ENCODE results near the gene PAPSS1. TPM values are rescaled to one million over a fixed set of nuclear protein-coding genes. Genes with fewer than 3 reads are reported as not detected.
A peak's percentile ranks its signal among the peaks of the same experiment; 100 is the strongest.

Gene PAPSS1
- total RNA-seq, 1 donor from 2014 or later = 450 TPM

DNA sequence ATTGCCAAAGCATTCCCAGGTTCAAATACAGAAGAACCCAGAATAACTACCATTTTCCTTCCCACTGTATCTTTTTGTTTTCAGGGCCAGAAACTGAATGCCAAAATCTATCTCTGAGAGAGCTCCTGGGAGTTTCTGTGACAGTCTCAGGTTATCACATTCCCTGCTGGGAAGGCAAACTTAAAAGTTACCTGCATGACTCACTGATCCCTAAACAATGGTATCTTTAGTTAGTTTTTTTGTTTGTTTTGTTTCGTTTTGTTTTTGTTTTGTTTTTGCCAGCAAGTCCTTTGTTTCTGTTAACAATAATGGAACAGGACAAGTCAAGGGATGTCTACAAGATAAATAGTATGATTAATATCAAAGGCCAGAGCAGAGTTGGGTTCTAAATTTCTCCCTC, 34.3 kb downstream of the PAPSS1 start:
- H3K27ac Mint-ChIP-seq (ENCODE audit: unreplicated experiment) = no peak overlapping the region
- H3K4me1 Mint-ChIP-seq (ENCODE audit: unreplicated experiment) = peaks cover 17% of the 10 kb centered on the region
- no peaks in the 10 kb centered on the region for H3K9me3 Mint-ChIP-seq (ENCODE audit: unreplicated experiment)
- DNase-seq (ENCODE audit: low spot score) = no peak
- H3K36me3 Mint-ChIP-seq (ENCODE audit: low read depth, unreplicated experiment) = peaks cover 35% of the 10 kb centered on the region
- no peaks in the 10 kb centered on the region for H3K27me3 Mint-ChIP-seq (ENCODE audit: unreplicated experiment)
- TF ChIP-seq CTCF (IDR thresholded peaks at IDR 0.05; ENCODE audit: unreplicated experiment) = no peak
- H3K4me3 Mint-ChIP-seq (ENCODE audit: unreplicated experiment) = peak overlapping the region; percentile 0

GRCh38 chr4:107683873-107684272, 36.2 kb downstream of the PAPSS1 start:
- peaks cover 54% of the 10 kb centered on the region for H3K36me3 Mint-ChIP-seq (ENCODE audit: low read depth, unreplicated experiment)
- H3K27ac Mint-ChIP-seq (ENCODE audit: unreplicated experiment) = no peak overlapping the region
- no peak overlapping the region for H3K4me3 Mint-ChIP-seq (ENCODE audit: unreplicated experiment)
- H3K27me3 Mint-ChIP-seq (ENCODE audit: unreplicated experiment) = no peaks in the 10 kb centered on the region
- no peaks in the 10 kb centered on the region for H3K9me3 Mint-ChIP-seq (ENCODE audit: unreplicated experiment)
- DNase-seq (ENCODE audit: low spot score) = no peak
- H3K4me1 Mint-ChIP-seq (ENCODE audit: unreplicated experiment) = peaks cover 21% of the 10 kb centered on the region
- TF ChIP-seq CTCF (IDR thresholded peaks at IDR 0.05; ENCODE audit: unreplicated experiment) = no peak

- H3K9me3 Mint-ChIP-seq (ENCODE audit: unreplicated experiment) = no peaks in the 10 kb centered on the region
- peaks cover 21% of the 10 kb centered on the region for H3K4me1 Mint-ChIP-seq (ENCODE audit: unreplicated experiment)
- H3K27ac Mint-ChIP-seq (ENCODE audit: unreplicated experiment) = no peak overlapping the region
- no peak for DNase-seq (ENCODE audit: low spot score)
- H3K27me3 Mint-ChIP-seq (ENCODE audit: unreplicated experiment) = peaks cover 1% of the 10 kb centered on the region
- no peak overlapping the region for H3K4me3 Mint-ChIP-seq (ENCODE audit: unreplicated experiment)
- peaks cover 68% of the 10 kb centered on the region for H3K36me3 Mint-ChIP-seq (ENCODE audit: low read depth, unreplicated experiment)
- TF ChIP-seq CTCF (IDR thresholded peaks at IDR 0.05; ENCODE audit: unreplicated experiment) = no peak
Observed at GRCh38 chr4:107682306-107682705, 37.7 kb downstream of the PAPSS1 start.

GRCh38 chr4:107669068-107669467, 51.0 kb downstream of the PAPSS1 start:
- Mint-ChIP-seq H3K27ac (ENCODE audit: unreplicated experiment) (no peak overlapping the region), H3K9me3 (ENCODE audit: unreplicated experiment) (peaks cover 5% of the 10 kb centered on the region), H3K4me3 (ENCODE audit: unreplicated experiment) (no peak overlapping the region), H3K4me1 (ENCODE audit: unreplicated experiment) (peaks cover 17% of the 10 kb centered on the region), H3K27me3 (ENCODE audit: unreplicated experiment) (peaks cover 3% of the 10 kb centered on the region), H3K36me3 (ENCODE audit: low read depth, unreplicated experiment) (peaks cover 37% of the 10 kb centered on the region)
- no peak for DNase-seq (ENCODE audit: low spot score)
- TF ChIP-seq CTCF (IDR thresholded peaks at IDR 0.05; ENCODE audit: unreplicated experiment) = no peak

GRCh38 chr4:107666134-107666533, 53.9 kb downstream of the PAPSS1 start:
- DNase-seq (ENCODE audit: low spot score) = no peak
- Mint-ChIP-seq H3K4me3 (ENCODE audit: unreplicated experiment) (no peak overlapping the region), H3K9me3 (ENCODE audit: unreplicated experiment) (no peaks in the 10 kb centered on the region), H3K4me1 (ENCODE audit: unreplicated experiment) (peaks cover 17% of the 10 kb centered on the region), H3K27ac (ENCODE audit: unreplicated experiment) (no peak overlapping the region), H3K36me3 (ENCODE audit: low read depth, unreplicated experiment) (peaks cover 17% of the 10 kb centered on the region), H3K27me3 (ENCODE audit: unreplicated experiment) (no peaks in the 10 kb centered on the region)
- no peak for TF ChIP-seq CTCF (IDR thresholded peaks at IDR 0.05; ENCODE audit: unreplicated experiment)

Data from endothelial cell (in vitro differentiated cells).